HCT116 (cell line): Measurements from ENCODE around the gene SOS1. TPM values are rescaled to one million over a fixed set of nuclear protein-coding genes. Genes with fewer than 3 reads are reported as not detected.

ENCODE experiments used
- ATAC-seq: fragments of 200-7000 bp; cut with Tn5 transposase; 2 replicates; pipeline ENCODE4 v1.9.1; 2020; ENCODE audit warnings: mild to moderate bottlenecking, moderate library complexity
- BruUV-seq: library from RNA; stranded (reverse); fragments of 400-500 nt; replicated peaks from 2 replicates; lab custom pipeline; 2021; lab: Mats Ljungman, UMichigan
- CTCF ChIA-PET: fragments of 300-600 bp; sonication (Branson Sonifier 250); formaldehyde crosslinking; loops from one replicate; lab custom pipeline; 2021; ENCODE audit warnings: antibody characterized with exemption; lab: Charles Lee
- POLR2A ChIA-PET: fragments of 300-600, 350-600 bp; sonication (Branson Sonifier 250); formaldehyde crosslinking; loops from one replicate; lab custom pipeline; 2021; ENCODE audit warnings: antibody characterized with exemption; lab: Charles Lee
- RAD21 ChIA-PET, 2 experiments: fragments of 300-600 bp; sonication (Branson Sonifier 250); formaldehyde crosslinking; loops; one replicate each; lab custom pipeline; 2023; ENCODE audit warnings: low total read pairs in 2 of 2; ENCODE audit not compliant: uncharacterized antibody in 2 of 2, unreplicated experiment in 2 of 2, low non-redundant PET in 1 of 2; lab: Charles Lee
- DNase-seq: peaks from one replicate; pipeline ENCODE4 v3.0.0-alpha.2; 2010; ENCODE audit warnings: low read depth, low spot score
- H2AFZ ChIP-seq: fragments of 200-600 bp; shearing (Covaris generic), sonication (generic); 2 replicates; pipeline ENCODE4 v1.6.1; 2017; ENCODE audit warnings: low read depth, mixed run types, mixed read lengths, antibody characterized with exemption, low read length; ENCODE audit not compliant: poor library complexity, severe bottlenecking
- H3K27ac ChIP-seq: 2 replicates; pipeline ENCODE4 v1.5.1; 2012; ENCODE audit warnings: low read depth, low read length
- H3K27me3 ChIP-seq: fragments of 200-600 bp; sonication (generic); 2 replicates; pipeline ENCODE4 v1.6.1; 2016; ENCODE audit warnings: mixed run types, low read length, mixed read lengths; ENCODE audit not compliant: insufficient read depth
- H3K36me3 ChIP-seq, 2 experiments: fragments of 200-500 bp in 1 of 2; fragments of 200-600 bp in 1 of 2; sonication (Bioruptor generic) in 1 of 2; sonication (generic) in 1 of 2; 2 replicates each; pipeline versions ENCODE4 v1.5.1 to v1.6.1; 2014 to 2016; ENCODE audit warnings: low read length in 2 of 2, inconsistent platforms in 1 of 2, mixed read lengths in 1 of 2, mixed run types in 1 of 2; ENCODE audit not compliant: insufficient read depth in 2 of 2, control insufficient read depth in 1 of 2
- H3K4me1 ChIP-seq, 2 experiments: fragments of 200-600 bp in 1 of 2; sonication (generic) in 1 of 2; 2 replicates each; pipeline versions ENCODE4 v1.5.1 to v1.6.1; 2012 to 2017; ENCODE audit warnings: low read length in 2 of 2, inconsistent platforms in 1 of 2, mild to moderate bottlenecking in 1 of 2, mixed read lengths in 1 of 2, mixed run types in 1 of 2, moderate library complexity in 1 of 2; ENCODE audit not compliant: insufficient read depth in 2 of 2, control insufficient read depth in 1 of 2
- H3K4me2 ChIP-seq: fragments of 200-600 bp; sonication (generic); 2 replicates; pipeline ENCODE4 v1.6.1; 2017; ENCODE audit warnings: mixed run types, low read length, mixed read lengths
- H3K4me3 ChIP-seq, 2 experiments: fragments of 200-600 bp in 1 of 2; sonication (generic) in 1 of 2; replicated peaks in 1 of 2; 2 replicates each; pipeline ENCODE4 v1.5.1; 2011 to 2016; ENCODE audit warnings: low read length in 2 of 2, control low read depth in 1 of 2, low read depth in 1 of 2, mild to moderate bottlenecking in 1 of 2, mixed read lengths in 1 of 2, mixed run types in 1 of 2
- H3K79me2 ChIP-seq: fragments of 200-600 bp; sonication (generic); 2 replicates; pipeline ENCODE4 v1.6.1; 2017; ENCODE audit warnings: mild to moderate bottlenecking, mixed run types, low read length, moderate library complexity, mixed read lengths; ENCODE audit not compliant: insufficient read depth
- H3K9ac ChIP-seq: fragments of 200-600 bp; sonication (generic); 2 replicates; pipeline ENCODE4 v1.6.1; 2016; ENCODE audit warnings: low read length, mixed read lengths
- H3K9me2 ChIP-seq: fragments of 200-600 bp; sonication (generic), shearing (Covaris generic); 2 replicates; pipeline ENCODE4 v1.6.1; 2017; ENCODE audit warnings: mixed run types, mild to moderate bottlenecking, moderate library complexity; ENCODE audit not compliant: insufficient read depth
- H3K9me3 ChIP-seq, 2 experiments: fragments of 200-500 bp in 1 of 2; fragments of 200-600 bp in 1 of 2; sonication (Bioruptor generic) in 1 of 2; sonication (generic) in 1 of 2; 2 replicates each; pipeline ENCODE4 v1.6.1; 2014 to 2017; ENCODE audit warnings: low read length in 2 of 2, mixed read lengths in 2 of 2, inconsistent platforms in 1 of 2, low read depth in 1 of 2, mild to moderate bottlenecking in 1 of 2, mixed run types in 1 of 2, moderate library complexity in 1 of 2; ENCODE audit not compliant: control insufficient read depth in 1 of 2, insufficient read depth in 1 of 2
- H4K20me1 ChIP-seq: fragments of 200-600 bp; sonication (generic), shearing (Covaris generic); 2 replicates; pipeline ENCODE4 v1.6.1; 2017; ENCODE audit warnings: mixed run types, mild to moderate bottlenecking, moderate library complexity; ENCODE audit not compliant: insufficient read depth
- ATF3 ChIP-seq: IDR thresholded peaks from 2 replicates; pipeline ENCODE4 v1.6.1; 2012
- CBX3 ChIP-seq: IDR thresholded peaks from 2 replicates; pipeline ENCODE4 v1.6.1; 2012; ENCODE audit warnings: low read depth
- CEBPB ChIP-seq: IDR thresholded peaks from 2 replicates; pipeline ENCODE4 v1.6.1; 2012; ENCODE audit warnings: low read depth
- CTCF ChIP-seq, 3 experiments: fragments of 200-600 bp in 1 of 3; sonication (generic) in 1 of 3; IDR thresholded peaks in 2 of 3; conservative IDR thresholded peaks in 1 of 3; 2 replicates each; pipeline ENCODE4 v1.5.1; 2012 to 2017; ENCODE audit warnings: low read depth in 2 of 3, low read length in 2 of 3, antibody characterized with exemption in 1 of 3, borderline replicate concordance in 1 of 3, control low read depth in 1 of 3, mild to moderate bottlenecking in 1 of 3, mixed read lengths in 1 of 3, mixed run types in 1 of 3, moderate library complexity in 1 of 3; ENCODE audit not compliant: insufficient read depth in 1 of 3
- EGR1 ChIP-seq: IDR thresholded peaks from 2 replicates; pipeline ENCODE4 v1.6.1; 2012; ENCODE audit warnings: low read depth
- EZH2 ChIP-seq: fragments of 200-600 bp; sonication (generic); IDR thresholded peaks from 2 replicates; pipeline ENCODE4 v1.6.1; 2017; ENCODE audit warnings: antibody characterized with exemption, mixed run types
- EZH2phosphoT487 ChIP-seq: fragments of 200-600 bp; IDR thresholded peaks from 2 replicates; pipeline ENCODE4 v1.6.1; 2018; ENCODE audit warnings: antibody characterized with exemption, borderline replicate concordance
- FOSL1 ChIP-seq: IDR thresholded peaks from 2 replicates; pipeline ENCODE4 v1.6.1; 2012; ENCODE audit warnings: low read depth
- JUND ChIP-seq: IDR thresholded peaks from 2 replicates; pipeline ENCODE4 v1.6.1; 2012
- MAX ChIP-seq: IDR thresholded peaks from 2 replicates; pipeline ENCODE4 v1.6.1; 2012
- POLR2AphosphoS5 ChIP-seq: IDR thresholded peaks from 2 replicates; pipeline ENCODE4 v1.6.1; 2011; ENCODE audit warnings: mild to moderate bottlenecking, low read depth, low read length, moderate library complexity
- RAD21 ChIP-seq: IDR thresholded peaks from 2 replicates; pipeline ENCODE4 v1.6.1; 2012; ENCODE audit warnings: low read depth, mild to moderate bottlenecking
- REST ChIP-seq: IDR thresholded peaks from 2 replicates; pipeline ENCODE4 v1.6.1; 2012; ENCODE audit warnings: low read depth
- SIN3A ChIP-seq: IDR thresholded peaks from 2 replicates; pipeline ENCODE4 v1.6.1; 2012; ENCODE audit warnings: low read depth
- SP1 ChIP-seq: IDR thresholded peaks from 2 replicates; pipeline ENCODE4 v1.6.1; 2012; ENCODE audit warnings: low read depth
- TCF7L2 ChIP-seq: IDR thresholded peaks from 2 replicates; pipeline ENCODE4 v1.7.0; 2011; ENCODE audit warnings: borderline replicate concordance, inconsistent platforms; ENCODE audit not compliant: insufficient read depth, insufficient read length; ENCODE audit errors: extremely low read depth
- ZFX ChIP-seq: fragments of 450-650 bp; IDR thresholded peaks from 2 replicates; pipeline ENCODE4 v1.6.1; 2017
- intact Hi-C: fragments of 100-400 bp; cut with micrococcal nuclease; formaldehyde crosslinking; loops from 2 replicates; pipeline ENCODE4 v1.10.0; 2022
- total RNA-seq: library from RNA; stranded (reverse); gene quantifications from one replicate; pipeline ENCODE4 v1.2.1, GENCODE V29; 2021; ENCODE audit not compliant: unreplicated experiment

SOS1 gene
- total RNA-seq, 1 experiment from 2014 or later, result 19.4 TPM

- H3K27ac ChIP-seq, result no peak overlapping the region
- H3K4me2 ChIP-seq, result no peak overlapping the region
- no peaks in the 10 kb centered on the region for H3K9me3 ChIP-seq
- RAD21 ChIA-PET, result no interaction called here
- no TSS peak for BruUV-seq
- no peaks in the 10 kb centered on the region for H3K36me3 ChIP-seq
- no peaks in the 10 kb centered on the region for H3K9me2 ChIP-seq
- no peak overlapping the region for H2AFZ ChIP-seq
- no peaks in the 10 kb centered on the region for H4K20me1 ChIP-seq
- no peak overlapping the region for H3K9ac ChIP-seq
- POLR2A ChIA-PET, result no interaction called here
- ATAC-seq (no peak), DNase-seq (no peak)
- peaks cover under 1 to 4% of the 10 kb centered on the region in 2 experiments; a peak in 3 of 4 replicates for H3K4me1 ChIP-seq
- H3K27me3 ChIP-seq, result no peaks in the 10 kb centered on the region
- intact Hi-C loops, result no loop called here
- CTCF ChIA-PET, result no interaction called here
- H3K79me2 ChIP-seq, result no peaks in the 10 kb centered on the region
- H3K4me3 ChIP-seq, result no peak overlapping the region
- TF ChIP-seq MAX (no peak), RAD21 (no peak), TCF7L2 (no peak), ATF3 (no peak), EZH2 (no peak), SP1 (no peak), EGR1 (no peak), CBX3 (no peak), POLR2AphosphoS5 (no peak), JUND (no peak), EZH2phosphoT487 (no peak)
These were observed 93.4 kb downstream of the SOS1 start for GRCh38 chr2:39027421-39027820.

GRCh38 chr2:39024833-39025232 lies 96.0 kb downstream of the SOS1 start:
- ChIA-PET RAD21 (no interaction called here), POLR2A (no interaction called here), CTCF (no interaction called here)

More at GRCh38 chr2:39024833-39025232, 96.0 kb downstream of the SOS1 start:
- no peaks in the 10 kb centered on the region; a peak in 1 of 4 replicates for H3K4me1 ChIP-seq
- no peaks in the 10 kb centered on the region for H3K9me3 ChIP-seq
- no peak overlapping the region for H2AFZ ChIP-seq
- H3K36me3 ChIP-seq, result no peaks in the 10 kb centered on the region
- H3K27ac ChIP-seq, result no peak overlapping the region
- no peaks in the 10 kb centered on the region for H3K27me3 ChIP-seq
- H3K4me2 ChIP-seq, result no peak overlapping the region
- DNase-seq, result peak; percentile 6
- ATAC-seq, result no peak
- no TSS peak for BruUV-seq
- no peak overlapping the region for H3K4me3 ChIP-seq
- no peak overlapping the region for H3K9ac ChIP-seq
- no peak for TF ChIP-seq EZH2phosphoT487
- TF ChIP-seq CEBPB, result no peak
- no peak for TF ChIP-seq CTCF (IDR thresholded peaks at IDR 0.05 in 2 of 3, conservative IDR thresholded peaks at IDR 0.05 in 1 of 3; ENCODE audit: borderline replicate concordance in 1 of 3, insufficient read depth in 1 of 3, low read depth in 2 of 3, low read length in 2 of 3)
- no peak for TF ChIP-seq ZFX
- peak; percentile 34; the same call in 1 of the 2 replicates for TF ChIP-seq FOSL1
- TF ChIP-seq REST, result no peak
- TF ChIP-seq SIN3A, result no peak
- intact Hi-C loops, result no loop called here
- no peaks in the 10 kb centered on the region for H3K9me2 ChIP-seq
- H4K20me1 ChIP-seq, result no peaks in the 10 kb centered on the region
- H3K79me2 ChIP-seq, result no peaks in the 10 kb centered on the region
